HG03060 (cell line): ENCODE measurements around the gene ZNF516.
"Not testable (repeated sequence)": the region's sequence is repeated elsewhere in the genome, so short reads cannot be mapped to it uniquely, and the experiment has no call there.

Experiments used
- ATAC-seq: cut with Tn5 transposase; IDR thresholded peaks from one replicate; pipeline ENCODE4 v1.9.1; 2021; ENCODE audit warnings: low read depth, moderate number of reproducible peaks; ENCODE audit not compliant: unreplicated experiment

Gene ZNF516

GRCh38 chr18:76495006-76495370 lies at the start of gene ZNF516:
Gene ZNF516 (minus strand): TSS chr18:76495242. CDS start chr18:76443054, 52,188 bp downstream.
- ATAC-seq: no peak

- ATAC-seq: no peak
Measured at GRCh38 chr18:76538846-76539245, 43.8 kb upstream of the ZNF516 start.

DNA sequence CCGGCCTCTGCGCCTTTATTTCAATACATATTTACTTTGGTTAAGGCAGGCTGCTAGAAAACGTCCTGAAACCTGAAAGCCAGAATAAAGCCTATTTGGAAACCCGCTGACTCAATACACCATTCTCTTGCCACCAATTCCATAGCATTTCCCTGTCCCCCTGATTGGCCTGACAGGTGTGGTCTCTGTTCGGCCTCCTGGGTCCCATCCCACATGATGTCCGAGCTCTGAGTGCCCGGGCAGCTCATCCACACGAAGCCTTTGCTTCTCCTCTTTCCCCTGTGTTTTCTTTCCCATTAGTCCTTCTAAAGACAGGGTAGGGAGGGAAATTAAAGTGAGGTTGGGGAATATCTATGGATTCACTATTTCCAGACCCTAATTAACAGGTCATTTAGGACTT lies 42.6 kb upstream of the ZNF516 start:
- no peak for ATAC-seq

GRCh38 chr18:76536593-76536992 lies 41.6 kb upstream of the ZNF516 start:
- not testable (repeated sequence) for ATAC-seq

DNA sequence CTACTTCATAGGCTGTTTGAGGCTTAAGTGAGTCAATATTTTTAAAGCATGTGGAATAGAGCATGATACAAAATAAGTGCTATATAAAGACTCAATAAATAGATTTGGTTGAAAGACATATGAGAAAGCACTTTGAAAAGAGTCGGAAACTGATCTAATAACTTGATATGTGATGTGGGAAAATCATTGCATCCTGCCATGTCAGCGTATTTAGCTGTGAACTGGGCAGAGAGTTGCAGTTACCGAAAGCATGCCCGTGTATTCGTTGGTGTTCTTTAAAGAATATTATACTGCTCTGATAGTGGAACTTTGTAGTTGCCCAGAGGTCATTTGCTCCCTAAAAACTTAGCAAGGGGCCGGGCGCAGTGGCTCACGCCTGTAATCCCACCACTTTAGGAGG lies 37.8 kb upstream of the ZNF516 start:
- ATAC-seq: no peak

GRCh38 chr18:76530846-76531245 lies 35.8 kb upstream of the ZNF516 start:
- ATAC-seq: no peak

DNA sequence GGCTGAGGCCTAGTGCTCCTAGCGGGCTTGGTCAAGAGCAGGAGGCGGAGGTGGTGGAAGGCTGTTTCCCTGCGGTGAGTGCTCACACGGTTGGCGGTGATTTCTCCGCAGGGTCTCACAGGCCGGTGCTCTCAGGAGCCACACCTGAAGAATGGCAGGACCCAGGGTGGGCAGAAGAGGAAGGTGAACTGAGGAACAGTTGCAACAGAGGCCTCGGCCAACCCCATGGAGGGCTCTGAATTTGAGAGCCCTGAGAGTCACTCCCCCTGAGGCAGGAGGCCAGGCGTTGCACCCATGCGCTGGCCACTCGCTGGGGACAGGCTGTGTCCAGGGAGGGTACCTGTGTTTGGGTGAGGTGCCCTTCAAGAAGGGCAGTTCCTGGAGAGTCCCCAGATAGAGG lies 35.3 kb upstream of the ZNF516 start:
- no peak for ATAC-seq

- no peak for ATAC-seq
Measured at GRCh38 chr18:76529433-76529811, 34.4 kb upstream of the ZNF516 start.

GRCh38 chr18:76528477-76529432 lies 33.7 kb upstream of the ZNF516 start:
- ATAC-seq: no peak

DNA sequence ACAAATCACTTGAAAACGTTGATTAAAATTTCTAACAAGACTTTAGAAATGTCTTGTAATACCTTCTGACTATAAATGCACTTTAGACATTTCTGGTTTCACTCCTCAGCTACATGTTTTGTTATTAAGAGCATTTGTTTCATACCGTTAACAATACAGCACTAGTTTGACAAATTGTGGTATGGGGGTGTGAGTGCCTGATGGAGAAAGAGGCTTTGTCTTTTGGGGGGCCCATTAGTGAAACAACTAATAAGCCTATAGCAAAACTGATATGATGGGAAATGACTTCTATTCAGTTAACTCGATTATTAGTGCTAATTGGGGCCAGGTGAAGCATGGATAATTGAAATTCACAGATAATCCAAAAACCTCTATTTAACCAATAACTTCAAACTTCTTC lies 30.9 kb upstream of the ZNF516 start:
- ATAC-seq: no peak

- no peak for ATAC-seq
Measured at GRCh38 chr18:76524900-76525698, 30.1 kb upstream of the ZNF516 start.

DNA sequence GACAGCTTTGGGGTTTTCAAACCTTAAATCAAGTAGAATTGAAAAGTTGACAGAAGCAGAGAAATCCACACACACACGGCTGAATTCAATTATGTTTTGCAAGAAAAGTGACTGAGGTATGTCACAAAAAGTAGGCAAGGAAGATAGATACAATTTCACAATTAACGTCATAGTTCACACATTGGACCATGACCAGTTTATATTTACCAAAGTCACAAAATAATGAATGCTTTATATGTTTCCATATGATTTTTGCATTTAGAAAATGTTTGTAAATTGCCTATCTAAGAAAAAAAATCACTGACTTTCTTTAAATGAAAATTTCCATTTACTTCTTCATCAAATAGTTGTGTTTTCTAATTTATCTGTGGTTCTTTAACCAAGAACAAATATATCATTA lies 29.4 kb upstream of the ZNF516 start:
- ATAC-seq: no peak

DNA sequence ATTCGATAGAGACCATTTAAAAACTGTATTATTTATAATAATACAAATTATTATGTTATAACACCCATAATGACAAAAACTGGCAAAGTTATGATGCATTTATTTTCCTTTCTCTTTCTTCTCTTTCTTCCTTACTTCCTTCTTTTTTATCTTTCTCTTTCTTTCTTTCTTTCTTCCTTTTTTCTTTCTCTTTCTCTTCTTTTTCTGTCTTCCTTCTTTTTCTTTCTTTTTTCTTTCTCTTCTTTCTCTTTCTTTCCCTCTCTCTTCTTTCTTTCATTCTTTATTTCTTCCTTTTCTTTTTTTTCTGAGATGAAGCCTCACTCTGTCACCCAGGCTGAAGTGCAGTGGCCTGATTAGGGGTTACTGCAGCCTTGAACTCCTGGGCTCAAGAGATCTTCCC lies 27.5 kb upstream of the ZNF516 start:
- no peak for ATAC-seq

DNA sequence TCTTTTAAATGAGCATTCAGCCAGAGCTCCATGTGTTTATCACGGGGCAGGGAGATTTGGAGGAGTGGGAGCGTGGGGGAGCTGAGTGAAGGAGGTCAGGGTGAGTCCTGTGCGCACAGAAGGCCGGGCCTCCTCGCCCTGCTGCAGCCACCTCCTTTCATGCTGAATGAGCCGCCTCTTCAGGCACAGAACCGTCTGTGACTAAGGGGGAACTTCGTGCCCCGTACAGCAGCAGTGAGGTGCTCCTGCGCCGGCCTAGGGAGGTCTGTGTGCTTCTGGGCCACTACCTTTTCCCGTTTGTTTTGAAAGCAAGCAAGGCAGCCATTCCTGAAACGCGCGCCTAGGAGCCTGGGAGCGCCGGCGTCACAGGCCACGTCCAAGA lies 27.1 kb upstream of the ZNF516 start:
- no peak for ATAC-seq

DNA sequence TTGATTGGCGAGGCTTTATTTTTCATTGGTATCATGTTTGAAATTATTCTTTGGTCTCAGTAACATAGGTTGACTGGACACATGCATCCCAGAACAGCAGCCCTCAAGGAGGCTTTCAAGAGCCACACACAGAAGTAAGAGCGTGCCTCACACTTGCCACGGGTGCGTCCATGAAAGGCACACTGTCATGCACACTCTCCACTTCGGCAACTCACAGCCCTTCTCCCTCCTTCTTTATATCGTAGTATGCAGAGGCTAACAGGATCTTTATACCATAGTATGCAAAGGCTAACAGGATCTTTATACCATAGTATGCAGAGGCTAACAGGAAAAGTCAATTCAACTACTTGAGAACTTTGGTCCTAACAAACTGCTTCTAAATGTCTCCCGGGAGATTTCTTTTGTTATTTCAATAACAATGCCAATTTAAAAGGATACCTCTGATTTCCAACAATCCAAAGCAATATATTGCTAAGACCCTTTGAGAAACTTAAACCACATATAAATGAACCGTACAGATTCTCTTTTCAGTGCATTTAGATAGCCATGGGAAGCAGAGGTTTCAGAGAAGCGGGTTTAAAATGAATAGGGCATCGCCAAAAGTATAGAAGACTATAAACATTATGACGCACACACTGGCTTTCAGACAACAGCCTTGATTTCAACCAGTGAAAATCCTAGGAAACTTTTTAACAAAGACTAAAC lies 26.5 kb upstream of the ZNF516 start:
- ATAC-seq: no peak

- no peak for ATAC-seq
Measured at GRCh38 chr18:76518860-76519538, 24.0 kb upstream of the ZNF516 start.

GRCh38 chr18:76518123-76518859 lies 23.2 kb upstream of the ZNF516 start:
- no peak for ATAC-seq

DNA sequence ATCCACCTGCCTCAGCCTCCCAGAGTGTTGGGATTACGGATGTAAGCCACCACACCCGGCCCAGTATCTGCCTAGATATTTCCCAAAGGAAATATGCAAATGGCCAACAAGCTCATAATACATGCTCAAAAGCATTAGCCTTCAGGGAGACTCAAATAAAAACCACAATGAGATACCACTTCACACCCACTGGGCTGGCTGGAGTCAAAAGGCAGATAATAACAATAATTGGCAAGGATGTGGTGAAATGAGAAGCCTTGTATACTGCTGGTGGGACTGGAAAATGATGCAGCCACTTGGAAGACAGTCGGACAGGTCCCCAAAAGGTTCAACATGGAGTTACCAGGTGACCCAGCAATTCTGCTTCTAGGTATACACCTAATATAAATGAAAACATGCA lies 20.5 kb upstream of the ZNF516 start:
- no peak for ATAC-seq

GRCh38 chr18:76514573-76514972 lies 19.5 kb upstream of the ZNF516 start:
- ATAC-seq: no peak

DNA sequence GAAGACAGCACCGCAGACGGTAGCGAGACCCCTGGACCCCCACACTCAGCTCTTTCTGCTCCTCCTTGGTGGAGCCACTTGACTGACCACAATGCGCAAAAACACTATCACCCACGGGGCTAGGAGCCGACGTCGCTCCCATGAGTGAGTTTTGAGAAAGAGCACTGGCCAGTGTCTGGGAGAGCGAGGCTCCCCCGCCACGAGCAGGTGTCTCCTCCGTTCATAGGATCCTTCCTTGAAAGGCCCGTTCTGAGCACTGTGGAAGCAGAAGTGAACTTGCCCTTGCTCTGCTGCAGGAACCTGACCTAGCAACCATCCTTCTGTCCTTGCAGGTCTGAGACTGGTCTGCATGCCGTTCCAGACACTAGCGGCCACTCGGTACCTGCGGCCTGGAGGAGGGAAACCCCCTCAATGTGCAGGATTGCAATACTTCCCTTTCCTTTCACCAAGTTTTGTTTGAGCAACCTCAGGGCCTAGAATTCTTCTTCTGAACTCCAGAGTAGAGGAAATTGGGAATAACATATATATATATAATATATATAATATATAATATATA lies 12.9 kb upstream of the ZNF516 start:
- no peak for ATAC-seq
